ENCODE data around the gene NODAL.
"Not testable (repeated sequence)": the region's sequence is repeated elsewhere in the genome, so short reads cannot be mapped to it uniquely, and the experiment has no call there.

Gene NODAL

GRCh38 chr10:70441161-70441894, at the start of gene NODAL:
Gene NODAL (minus strand): TSS chr10:70441681. CDS start chr10:70441667, 14 bp downstream.
- TF ChIP-seq, protein P1, sequence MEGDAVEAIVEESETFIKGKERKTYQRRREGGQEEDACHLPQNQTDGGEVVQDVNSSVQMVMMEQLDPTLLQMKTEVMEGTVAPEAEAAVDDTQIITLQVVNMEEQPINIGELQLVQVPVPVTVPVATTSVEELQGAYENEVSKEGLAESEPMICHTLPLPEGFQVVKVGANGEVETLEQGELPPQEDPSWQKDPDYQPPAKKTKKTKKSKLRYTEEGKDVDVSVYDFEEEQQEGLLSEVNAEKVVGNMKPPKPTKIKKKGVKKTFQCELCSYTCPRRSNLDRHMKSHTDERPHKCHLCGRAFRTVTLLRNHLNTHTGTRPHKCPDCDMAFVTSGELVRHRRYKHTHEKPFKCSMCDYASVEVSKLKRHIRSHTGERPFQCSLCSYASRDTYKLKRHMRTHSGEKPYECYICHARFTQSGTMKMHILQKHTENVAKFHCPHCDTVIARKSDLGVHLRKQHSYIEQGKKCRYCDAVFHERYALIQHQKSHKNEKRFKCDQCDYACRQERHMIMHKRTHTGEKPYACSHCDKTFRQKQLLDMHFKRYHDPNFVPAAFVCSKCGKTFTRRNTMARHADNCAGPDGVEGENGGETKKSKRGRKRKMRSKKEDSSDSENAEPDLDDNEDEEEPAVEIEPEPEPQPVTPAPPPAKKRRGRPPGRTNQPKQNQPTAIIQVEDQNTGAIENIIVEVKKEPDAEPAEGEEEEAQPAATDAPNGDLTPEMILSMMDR (IDR thresholded peaks at IDR 0.05; ENCODE audit: low read depth, low read length) = no peak

DNA sequence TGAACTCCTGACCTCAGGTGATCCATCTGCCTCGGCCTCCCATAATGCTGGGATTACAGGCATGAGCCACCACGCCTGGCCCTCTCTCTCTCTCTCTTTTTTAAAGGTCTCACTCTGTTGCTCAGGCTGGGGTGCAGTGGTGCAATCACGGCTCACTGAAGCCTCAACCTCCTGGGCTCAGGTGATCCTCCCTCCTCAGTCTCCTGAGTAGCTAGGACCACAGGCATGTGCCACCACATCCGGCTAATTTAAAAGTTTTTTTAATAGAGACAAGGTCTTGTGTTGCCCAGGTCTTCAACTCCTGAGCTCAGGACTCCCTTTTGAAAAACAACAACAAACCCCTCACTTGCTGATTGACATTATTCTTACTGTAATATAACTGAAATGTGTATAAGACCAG, 48.7 kb upstream of the NODAL start:
- TF ChIP-seq, protein P1 (IDR thresholded peaks at IDR 0.05; ENCODE audit: low read depth, low read length) = no peak
- no peak for DNase-seq (ENCODE audit: extremely low read depth, low read depth)

More at GRCh38 chr10:70441161-70441894, at the start of gene NODAL:
- no peak for DNase-seq (ENCODE audit: extremely low read depth, low read depth)

GRCh38 chr10:70487824-70488223, 46.3 kb upstream of the NODAL start:
- DNase-seq (ENCODE audit: extremely low read depth, low read depth) = no peak

DNA sequence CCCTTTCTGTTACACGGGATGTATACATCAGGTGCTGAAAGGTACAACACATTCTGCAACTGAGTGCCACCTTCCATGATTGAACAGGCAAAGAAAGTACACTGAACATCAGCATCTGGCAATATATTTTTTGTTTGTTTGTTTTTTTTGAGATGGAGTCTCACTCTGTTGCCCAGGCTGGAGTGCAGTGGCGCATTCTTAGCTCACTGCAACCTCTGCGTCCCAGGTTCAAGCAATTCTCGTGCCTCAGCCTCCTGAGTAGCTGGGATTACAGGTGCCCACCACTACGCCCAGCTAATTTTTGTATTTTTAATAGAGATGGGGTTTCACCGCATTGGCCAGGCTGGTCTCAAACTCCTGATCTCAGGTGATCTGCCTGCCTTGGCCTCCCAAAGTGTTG, 42.4 kb upstream of the NODAL start:
- DNase-seq (ENCODE audit: extremely low read depth, low read depth) = not testable (repeated sequence)

More at GRCh38 chr10:70487824-70488223, 46.3 kb upstream of the NODAL start:
- TF ChIP-seq, protein P1 (IDR thresholded peaks at IDR 0.05; ENCODE audit: low read depth, low read length) = no peak

DNA sequence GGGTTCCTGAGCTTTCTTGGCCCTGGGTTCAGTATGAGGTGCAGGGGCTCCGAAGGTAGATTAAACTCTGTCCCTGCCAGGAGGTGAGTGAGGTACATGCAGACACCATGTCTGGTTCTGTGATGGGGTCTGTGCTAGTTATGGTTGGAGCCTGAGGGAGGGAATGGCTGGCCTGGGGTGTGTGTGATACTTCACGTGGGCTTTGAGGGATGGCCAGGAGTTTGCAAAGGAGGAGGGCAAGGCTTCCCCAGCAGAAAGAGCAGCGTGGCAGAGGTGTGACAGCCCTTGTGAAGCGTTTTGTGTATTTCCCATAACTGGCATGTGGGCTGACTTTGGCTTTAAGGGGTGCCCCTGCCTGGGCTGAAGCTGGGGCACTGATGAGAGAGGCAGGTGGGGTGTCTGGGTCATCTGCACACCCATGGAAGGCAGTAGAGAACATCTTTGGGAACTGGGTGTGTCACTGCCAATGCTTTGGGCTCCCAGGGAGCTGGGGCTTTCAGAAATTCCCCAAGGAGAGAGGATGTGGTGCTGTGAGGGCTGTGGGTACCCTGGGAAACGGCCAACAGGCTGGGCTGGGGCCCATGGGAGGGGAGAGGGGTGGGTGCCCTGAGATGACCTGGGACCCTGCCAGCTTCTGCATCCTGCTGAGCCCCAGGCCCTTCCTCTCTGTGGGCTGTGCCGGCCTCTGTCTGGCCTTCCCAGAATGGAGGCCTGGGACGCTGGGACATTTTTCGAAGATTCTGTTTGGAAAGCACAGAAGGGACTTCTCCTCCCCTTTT, 41.7 kb upstream of the NODAL start:
- TF ChIP-seq, protein P1 (IDR thresholded peaks at IDR 0.05; ENCODE audit: low read depth, low read length) = no peak
- DNase-seq (ENCODE audit: extremely low read depth, low read depth) = no peak

GRCh38 chr10:70481831-70482530, 40.5 kb upstream of the NODAL start:
- DNase-seq (ENCODE audit: extremely low read depth, low read depth) = no peak
- TF ChIP-seq, protein P1 (IDR thresholded peaks at IDR 0.05; ENCODE audit: low read depth, low read length) = no peak

GRCh38 chr10:70481105-70481504, 39.6 kb upstream of the NODAL start:
- DNase-seq (ENCODE audit: extremely low read depth, low read depth) = no peak
- TF ChIP-seq, protein P1 (IDR thresholded peaks at IDR 0.05; ENCODE audit: low read depth, low read length) = no peak

All from AG09319 (cell line).